Cortex of kidney (tissue), 1 donor: ENCODE data around the gene KBTBD13.
"Not testable (repeated sequence)": the region's sequence is repeated elsewhere in the genome, so short reads cannot be mapped to it uniquely, and the experiment has no call there.

ENCODE experiments used
- DNase-seq: peaks from one replicate; lab custom pipeline; 2025; lab: John Stamatoyannopoulos, UW

Gene KBTBD13

GRCh38 chr15:65089206-65089824 lies 12.8 kb downstream of the KBTBD13 start:
- DNase-seq: no peak

GRCh38 chr15:65091946-65092770 lies 15.6 kb downstream of the KBTBD13 start:
- no peak for DNase-seq

- DNase-seq: no peak
Observed at GRCh38 chr15:65092911-65093792, 16.6 kb downstream of the KBTBD13 start.

- DNase-seq: not testable (repeated sequence)
Observed at GRCh38 chr15:65093793-65094170, 17.2 kb downstream of the KBTBD13 start.

GRCh38 chr15:65094294-65094995 lies 17.9 kb downstream of the KBTBD13 start:
- no peak for DNase-seq

- no peak for DNase-seq
Observed at GRCh38 chr15:65095011-65095746, 18.6 kb downstream of the KBTBD13 start.

GRCh38 chr15:65095747-65096104 lies 19.2 kb downstream of the KBTBD13 start:
- no peak for DNase-seq

GRCh38 chr15:65096481-65097385 lies 20.2 kb downstream of the KBTBD13 start:
- no peak for DNase-seq

- DNase-seq: no peak
Observed at GRCh38 chr15:65097651-65098263, 21.2 kb downstream of the KBTBD13 start.

GRCh38 chr15:65099336-65099735 lies 22.8 kb downstream of the KBTBD13 start:
- no peak for DNase-seq

- DNase-seq: not testable (repeated sequence)
Observed at GRCh38 chr15:65099801-65100200, 23.3 kb downstream of the KBTBD13 start.

GRCh38 chr15:65100442-65100841 lies 23.9 kb downstream of the KBTBD13 start:
- DNase-seq: no peak

GRCh38 chr15:65101411-65101890 lies 24.9 kb downstream of the KBTBD13 start:
- DNase-seq: no peak

GRCh38 chr15:65101891-65102708 lies 25.6 kb downstream of the KBTBD13 start:
- no peak for DNase-seq

- DNase-seq: no peak
Observed at GRCh38 chr15:65102912-65103311, 26.4 kb downstream of the KBTBD13 start.

- no peak for DNase-seq
Observed at GRCh38 chr15:65105038-65105437, 28.5 kb downstream of the KBTBD13 start.

GRCh38 chr15:65106011-65106590 lies 29.6 kb downstream of the KBTBD13 start:
- no peak for DNase-seq

GRCh38 chr15:65110676-65111292 lies 34.2 kb downstream of the KBTBD13 start:
- no peak for DNase-seq
